ENCODE results near the gene PPP2R5E.

DNA sequence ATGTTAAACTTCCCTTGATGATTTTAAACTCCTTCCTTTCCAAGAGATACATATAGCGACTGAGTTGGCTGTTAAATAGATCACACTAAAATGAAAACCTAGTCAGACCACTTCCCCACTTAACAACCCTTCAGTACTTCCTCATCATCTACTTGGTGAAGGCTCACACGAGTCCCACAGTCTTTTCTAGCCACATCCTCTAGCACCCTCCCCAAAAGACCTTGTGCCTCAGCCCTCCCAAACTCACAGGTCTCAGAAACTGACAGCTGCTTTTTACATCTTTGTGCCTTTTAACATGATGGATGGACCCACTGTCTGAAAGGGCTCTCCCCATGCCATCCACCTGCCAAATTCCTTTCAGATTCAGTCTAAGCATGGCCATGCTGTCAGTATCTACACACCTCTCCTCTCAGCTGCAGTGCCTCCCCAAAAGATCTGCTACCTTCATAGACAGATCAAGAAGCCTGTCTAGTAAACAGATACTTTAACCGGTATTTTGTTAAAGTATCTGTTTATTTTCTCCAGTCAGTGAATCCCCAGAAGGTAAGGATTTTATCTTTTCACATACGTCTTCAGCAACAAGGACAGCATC lies 159.3 kb downstream of the PPP2R5E start:
- no peak for TF ChIP-seq RAD21 (IDR thresholded peaks at IDR 0.05; ENCODE audit: low read depth)
- TF ChIP-seq, protein P1, sequence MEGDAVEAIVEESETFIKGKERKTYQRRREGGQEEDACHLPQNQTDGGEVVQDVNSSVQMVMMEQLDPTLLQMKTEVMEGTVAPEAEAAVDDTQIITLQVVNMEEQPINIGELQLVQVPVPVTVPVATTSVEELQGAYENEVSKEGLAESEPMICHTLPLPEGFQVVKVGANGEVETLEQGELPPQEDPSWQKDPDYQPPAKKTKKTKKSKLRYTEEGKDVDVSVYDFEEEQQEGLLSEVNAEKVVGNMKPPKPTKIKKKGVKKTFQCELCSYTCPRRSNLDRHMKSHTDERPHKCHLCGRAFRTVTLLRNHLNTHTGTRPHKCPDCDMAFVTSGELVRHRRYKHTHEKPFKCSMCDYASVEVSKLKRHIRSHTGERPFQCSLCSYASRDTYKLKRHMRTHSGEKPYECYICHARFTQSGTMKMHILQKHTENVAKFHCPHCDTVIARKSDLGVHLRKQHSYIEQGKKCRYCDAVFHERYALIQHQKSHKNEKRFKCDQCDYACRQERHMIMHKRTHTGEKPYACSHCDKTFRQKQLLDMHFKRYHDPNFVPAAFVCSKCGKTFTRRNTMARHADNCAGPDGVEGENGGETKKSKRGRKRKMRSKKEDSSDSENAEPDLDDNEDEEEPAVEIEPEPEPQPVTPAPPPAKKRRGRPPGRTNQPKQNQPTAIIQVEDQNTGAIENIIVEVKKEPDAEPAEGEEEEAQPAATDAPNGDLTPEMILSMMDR (IDR thresholded peaks at IDR 0.05 in 2 of 3, conservative IDR thresholded peaks at IDR 0.05 in 1 of 3; ENCODE audit: borderline replicate concordance in 1 of 3, insufficient read depth in 1 of 3, low read depth in 2 of 3, low read length in 2 of 3) = no peak
- TF ChIP-seq POLR2A (IDR thresholded peaks at IDR 0.05; ENCODE audit: borderline replicate concordance, extremely low read depth, insufficient read depth, insufficient read length) = no peak
- TF ChIP-seq EZH2 (IDR thresholded peaks at IDR 0.05) = no peak
- no peak for TF ChIP-seq POLR2AphosphoS5 (IDR thresholded peaks at IDR 0.05; ENCODE audit: low read depth, low read length)
- no peak for TF ChIP-seq EGR1 (IDR thresholded peaks at IDR 0.05; ENCODE audit: low read depth)
- TF ChIP-seq CEBPB (IDR thresholded peaks at IDR 0.05; ENCODE audit: low read depth) = no peak
- no peak for TF ChIP-seq ELF1 (IDR thresholded peaks at IDR 0.05; ENCODE audit: borderline replicate concordance, low read depth)
- no peak for TF ChIP-seq SIN3A (IDR thresholded peaks at IDR 0.05; ENCODE audit: low read depth)
- TF ChIP-seq, protein P2, sequence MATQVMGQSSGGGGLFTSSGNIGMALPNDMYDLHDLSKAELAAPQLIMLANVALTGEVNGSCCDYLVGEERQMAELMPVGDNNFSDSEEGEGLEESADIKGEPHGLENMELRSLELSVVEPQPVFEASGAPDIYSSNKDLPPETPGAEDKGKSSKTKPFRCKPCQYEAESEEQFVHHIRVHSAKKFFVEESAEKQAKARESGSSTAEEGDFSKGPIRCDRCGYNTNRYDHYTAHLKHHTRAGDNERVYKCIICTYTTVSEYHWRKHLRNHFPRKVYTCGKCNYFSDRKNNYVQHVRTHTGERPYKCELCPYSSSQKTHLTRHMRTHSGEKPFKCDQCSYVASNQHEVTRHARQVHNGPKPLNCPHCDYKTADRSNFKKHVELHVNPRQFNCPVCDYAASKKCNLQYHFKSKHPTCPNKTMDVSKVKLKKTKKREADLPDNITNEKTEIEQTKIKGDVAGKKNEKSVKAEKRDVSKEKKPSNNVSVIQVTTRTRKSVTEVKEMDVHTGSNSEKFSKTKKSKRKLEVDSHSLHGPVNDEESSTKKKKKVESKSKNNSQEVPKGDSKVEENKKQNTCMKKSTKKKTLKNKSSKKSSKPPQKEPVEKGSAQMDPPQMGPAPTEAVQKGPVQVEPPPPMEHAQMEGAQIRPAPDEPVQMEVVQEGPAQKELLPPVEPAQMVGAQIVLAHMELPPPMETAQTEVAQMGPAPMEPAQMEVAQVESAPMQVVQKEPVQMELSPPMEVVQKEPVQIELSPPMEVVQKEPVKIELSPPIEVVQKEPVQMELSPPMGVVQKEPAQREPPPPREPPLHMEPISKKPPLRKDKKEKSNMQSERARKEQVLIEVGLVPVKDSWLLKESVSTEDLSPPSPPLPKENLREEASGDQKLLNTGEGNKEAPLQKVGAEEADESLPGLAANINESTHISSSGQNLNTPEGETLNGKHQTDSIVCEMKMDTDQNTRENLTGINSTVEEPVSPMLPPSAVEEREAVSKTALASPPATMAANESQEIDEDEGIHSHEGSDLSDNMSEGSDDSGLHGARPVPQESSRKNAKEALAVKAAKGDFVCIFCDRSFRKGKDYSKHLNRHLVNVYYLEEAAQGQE (IDR thresholded peaks at IDR 0.05; ENCODE audit: low read depth) = no peak
- TF ChIP-seq YY1 (IDR thresholded peaks at IDR 0.05; ENCODE audit: extremely low read depth, insufficient replicate concordance, low read depth, low read length) = no peak
